NCI-H2171 treated with DMSO at 0.1 percent for 48 hours (cell line): ENCODE measurements around the gene TCEANC2.
"Not testable (repeated sequence)": the region's sequence is repeated elsewhere in the genome, so short reads cannot be mapped to it uniquely, and the experiment has no call there.

ENCODE experiments used
- DNase-seq: peaks from one replicate; lab custom pipeline; 2025; lab: John Stamatoyannopoulos, UW

The TCEANC2 gene

DNA sequence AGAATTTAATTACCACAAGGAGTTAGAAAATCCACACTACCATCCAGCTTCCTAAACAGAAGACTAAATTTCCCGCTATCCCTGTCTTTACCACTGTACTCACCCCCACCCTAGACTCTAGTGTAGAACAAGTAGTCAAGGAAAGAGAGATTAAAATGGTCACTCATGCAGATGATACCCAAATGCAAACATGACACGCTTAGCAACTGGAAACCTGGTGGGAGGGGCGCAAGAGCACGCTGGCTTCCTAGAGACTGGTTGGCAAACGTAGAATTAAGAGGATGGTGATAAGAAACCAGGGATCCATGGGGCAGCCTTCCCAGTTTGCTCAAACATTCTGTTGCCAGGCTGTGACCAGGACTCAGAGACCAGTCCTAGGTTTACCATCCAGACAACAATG lies 25.6 kb upstream of the TCEANC2 start:
- peak; percentile 59 for DNase-seq

DNA sequence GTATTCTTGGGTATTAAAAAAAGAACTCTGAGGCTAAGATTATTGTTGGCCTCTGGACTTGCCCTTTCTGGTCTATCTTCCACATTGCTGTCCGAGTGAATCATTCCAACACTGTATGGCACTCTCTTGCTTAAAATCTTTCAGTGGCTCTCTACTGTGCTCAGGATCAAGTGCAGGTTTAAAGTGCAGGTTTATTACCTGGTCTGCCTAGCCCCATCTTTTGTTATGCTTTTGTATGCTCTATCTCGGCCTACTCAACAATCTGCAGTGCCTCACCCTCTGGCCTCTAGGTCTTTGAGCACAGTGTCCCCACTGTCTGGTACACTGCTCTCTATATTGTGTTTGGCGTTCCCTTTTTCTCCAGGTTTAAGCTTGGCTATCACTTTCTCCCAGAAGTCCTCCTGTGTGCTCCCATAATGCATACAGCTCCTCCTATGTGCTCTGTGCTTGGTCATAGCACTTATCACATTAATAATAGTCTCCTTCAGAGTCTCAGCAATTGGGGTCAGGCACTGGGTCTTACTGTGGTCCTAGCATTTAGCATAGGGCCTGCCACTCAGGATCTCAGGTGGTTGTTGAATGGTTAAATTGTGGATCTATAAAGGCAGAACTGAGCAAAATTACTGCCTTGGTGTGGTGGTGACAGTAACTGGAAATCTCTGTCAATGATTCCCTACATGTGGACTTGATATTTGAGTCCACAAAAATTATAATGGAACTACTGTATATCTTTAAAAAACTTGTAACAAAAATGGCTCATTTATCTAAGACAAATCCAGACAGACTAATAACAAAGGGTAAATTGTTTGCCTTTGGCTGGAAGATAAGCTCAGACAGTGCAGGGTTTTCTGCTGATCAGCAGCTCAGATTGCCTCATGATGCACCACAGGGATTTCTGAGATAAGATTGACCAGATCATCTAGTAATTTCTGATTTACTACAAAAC lies 24.8 kb upstream of the TCEANC2 start:
- DNase-seq: no peak

DNA sequence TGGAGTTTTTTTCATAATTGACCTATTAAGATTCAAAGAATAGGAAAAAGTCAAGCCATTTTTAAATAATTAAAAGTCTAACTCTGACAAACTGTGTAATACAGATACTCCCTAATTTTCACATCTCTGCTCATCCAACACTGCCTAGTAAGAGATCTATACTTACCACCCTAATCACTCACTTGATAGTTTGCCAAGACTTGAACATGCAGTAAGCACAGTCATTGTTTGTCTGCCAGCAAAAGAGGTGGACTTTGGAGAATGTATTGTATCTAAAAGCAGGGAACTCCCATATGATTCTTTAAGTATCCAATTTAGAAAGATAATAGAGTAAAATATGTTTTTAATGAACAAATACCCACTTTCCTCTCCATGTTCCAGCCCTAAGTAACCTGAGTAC lies 15.9 kb upstream of the TCEANC2 start:
- no peak for DNase-seq

DNA sequence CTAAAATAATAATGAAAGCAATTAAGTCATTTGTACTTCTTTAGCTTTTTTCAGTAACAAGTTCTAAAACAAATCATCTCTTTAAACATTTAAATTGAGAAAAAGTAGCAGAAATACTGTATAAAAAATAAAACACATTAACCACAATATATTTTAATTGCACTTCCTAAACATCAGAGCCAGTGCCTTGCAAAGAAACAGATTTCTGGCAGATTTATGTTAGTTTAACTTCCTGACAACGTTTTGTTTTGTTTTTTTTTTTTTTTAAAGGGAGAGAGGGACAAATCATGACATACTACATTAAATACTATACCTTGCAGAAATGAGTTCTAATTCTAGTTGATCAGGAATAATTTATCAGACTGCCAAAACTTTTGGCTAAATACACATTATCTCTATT lies 11.6 kb upstream of the TCEANC2 start:
- no peak for DNase-seq

DNA sequence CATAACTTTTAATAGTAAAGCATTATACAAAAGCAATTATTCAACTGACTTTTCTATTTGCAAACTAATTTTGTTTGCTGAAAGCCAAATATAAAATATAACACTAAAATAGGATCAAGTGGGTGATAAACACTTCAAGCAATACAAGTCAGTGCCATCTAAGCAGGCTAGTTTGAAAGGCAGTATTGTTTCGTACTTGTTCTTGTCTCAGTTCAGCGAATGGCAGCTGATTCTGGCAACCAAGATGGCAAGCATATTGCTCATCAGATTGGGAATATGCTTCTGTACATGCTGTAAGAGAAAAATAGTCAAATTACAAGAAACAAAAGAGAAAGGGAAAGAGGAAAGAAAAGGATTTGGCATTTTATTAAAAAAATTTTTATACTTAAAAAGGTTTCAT lies 7.9 kb upstream of the TCEANC2 start:
- no peak for DNase-seq

DNA sequence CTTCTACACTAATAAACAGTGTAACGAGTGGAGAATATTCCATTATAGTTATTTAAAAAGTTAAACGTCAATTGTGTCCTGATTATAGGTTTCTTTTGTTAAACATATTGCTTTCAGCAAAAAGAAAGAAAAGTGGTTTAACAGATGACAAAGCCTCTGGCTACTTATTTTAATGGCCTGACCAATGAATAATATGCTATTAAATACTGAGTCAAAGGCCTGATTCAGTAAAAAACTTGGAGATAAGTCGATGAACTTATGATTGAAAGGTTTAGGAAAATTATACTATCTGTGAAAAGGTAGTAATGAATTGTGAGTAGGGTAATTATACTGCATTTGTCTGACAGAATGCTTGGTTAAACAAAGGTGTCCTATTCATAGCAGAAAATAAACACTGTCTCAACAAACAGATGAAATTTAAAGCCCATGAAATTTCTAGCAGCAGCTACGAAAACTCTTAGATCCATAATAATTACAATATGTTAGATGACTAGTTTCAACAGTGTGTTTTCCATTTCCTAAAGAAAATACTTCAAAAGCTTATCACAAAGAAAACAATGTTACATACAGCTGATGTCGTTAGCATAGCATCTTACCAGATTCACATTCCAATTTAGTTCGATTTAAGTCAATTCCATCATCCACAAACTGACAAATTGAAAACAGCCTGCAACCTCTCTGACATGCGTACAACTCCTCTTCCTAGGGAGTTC lies 6.6 kb upstream of the TCEANC2 start:
- DNase-seq: no peak

DNA sequence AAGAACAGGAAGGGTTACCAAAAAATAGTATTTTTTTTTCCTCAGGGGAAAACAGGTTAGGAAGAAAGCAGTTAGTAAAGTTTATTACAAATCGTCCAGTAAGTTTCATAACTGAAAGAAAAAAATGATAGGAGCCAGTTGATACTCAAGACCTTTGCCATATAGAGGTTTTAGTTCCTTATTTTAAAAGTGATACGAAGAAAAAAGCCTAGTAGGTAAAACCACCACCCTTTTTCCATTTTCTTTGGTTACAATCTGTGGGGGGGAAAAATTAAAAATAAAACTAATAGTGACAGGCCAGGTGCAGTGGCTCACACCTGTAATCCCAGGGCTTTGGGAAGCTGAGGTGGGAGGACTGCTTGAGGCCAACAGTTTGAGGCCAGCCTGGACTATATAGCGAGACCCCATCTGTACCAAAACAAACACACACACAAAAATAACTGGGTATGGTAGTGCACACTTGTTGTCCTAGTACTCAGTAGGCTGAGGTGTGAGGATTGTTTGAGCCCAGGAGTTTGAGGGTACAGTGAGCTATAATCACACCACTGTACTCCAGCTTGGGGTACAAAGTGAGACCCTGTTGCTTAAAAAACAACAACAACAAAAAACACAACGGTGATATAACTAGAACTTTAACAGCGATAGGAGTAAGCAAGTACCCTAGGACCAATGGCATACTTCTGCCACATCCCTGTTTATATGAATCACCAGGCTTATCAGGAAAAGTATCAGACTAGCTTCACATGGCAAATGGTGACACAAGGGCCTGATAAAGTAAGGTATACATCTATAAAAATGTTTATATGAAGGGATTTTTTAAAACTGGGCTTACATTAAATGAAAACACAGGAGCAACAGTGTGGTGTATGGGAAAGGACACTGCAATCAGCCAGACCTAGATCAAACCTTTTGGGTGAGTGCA lies 5.8 kb upstream of the TCEANC2 start:
- no peak for DNase-seq

DNA sequence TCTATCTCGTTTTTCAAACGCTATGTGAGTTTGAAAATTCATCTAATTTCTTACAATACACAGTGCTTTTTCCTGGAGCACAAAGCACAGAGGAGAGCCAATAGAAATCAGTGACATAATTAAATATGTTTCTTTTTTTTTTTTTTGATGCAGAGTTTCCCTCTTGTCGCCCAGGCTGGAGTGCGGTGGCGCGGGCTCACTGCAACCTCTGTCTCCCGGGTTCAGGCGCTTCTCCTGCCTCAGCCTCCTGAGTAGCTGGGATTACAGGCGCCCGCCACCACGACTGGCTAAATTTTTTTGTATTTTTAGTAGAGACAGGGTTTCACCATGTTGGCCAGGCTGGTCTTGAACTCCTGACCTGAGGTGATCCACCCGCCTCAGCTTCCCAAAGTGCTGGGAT lies 3.0 kb upstream of the TCEANC2 start:
- DNase-seq: not testable (repeated sequence)

DNA sequence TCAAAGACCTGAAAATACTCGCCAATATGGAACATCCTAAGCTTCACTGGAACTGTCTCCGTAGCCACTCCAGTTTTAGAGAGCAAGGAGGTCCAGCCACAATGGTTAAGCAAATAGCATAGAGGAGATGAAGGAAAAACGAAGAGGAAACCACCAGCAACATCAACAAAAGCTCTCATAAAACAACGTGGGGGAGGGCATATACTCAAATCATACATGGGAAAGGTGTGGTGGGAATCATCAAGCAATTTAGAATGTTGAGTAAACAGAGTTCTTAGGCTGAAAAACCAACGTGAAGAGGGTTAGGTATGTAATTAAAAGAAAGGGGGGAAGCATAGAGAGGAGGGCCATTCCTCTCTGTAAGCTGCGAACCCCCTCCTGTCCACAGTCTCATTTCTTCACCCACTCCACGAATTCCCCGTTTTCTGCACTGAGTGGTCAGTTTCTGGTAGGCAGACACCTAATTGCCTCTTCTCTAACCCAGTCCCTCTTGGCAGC lies 1.4 kb upstream of the TCEANC2 start:
- no peak for DNase-seq

DNA sequence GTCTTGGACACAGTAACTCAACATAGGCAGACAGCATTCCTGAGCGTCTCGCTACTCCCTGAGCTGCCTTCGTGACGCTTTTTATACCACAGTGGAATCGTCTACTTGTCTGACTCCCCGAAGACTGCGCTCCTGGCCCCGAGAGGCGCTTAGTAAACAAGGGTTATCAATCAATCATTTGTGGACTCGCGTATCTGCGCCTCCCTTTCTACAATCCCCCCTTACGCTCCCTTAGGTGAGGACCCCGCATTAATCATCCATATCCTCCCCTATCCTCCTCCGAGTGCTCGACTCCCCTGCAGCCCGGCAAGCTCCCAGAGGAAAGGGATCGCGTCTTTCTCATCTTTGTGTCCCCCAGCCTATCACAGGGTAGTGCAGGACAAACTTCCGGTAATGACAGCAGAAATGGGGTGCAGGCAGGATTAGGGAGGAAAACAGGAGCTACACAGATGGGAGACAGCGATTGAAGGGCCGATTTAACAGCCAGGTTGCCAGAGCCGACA lies 926 bp upstream of the TCEANC2 start:
- DNase-seq: peak; percentile 77

DNA sequence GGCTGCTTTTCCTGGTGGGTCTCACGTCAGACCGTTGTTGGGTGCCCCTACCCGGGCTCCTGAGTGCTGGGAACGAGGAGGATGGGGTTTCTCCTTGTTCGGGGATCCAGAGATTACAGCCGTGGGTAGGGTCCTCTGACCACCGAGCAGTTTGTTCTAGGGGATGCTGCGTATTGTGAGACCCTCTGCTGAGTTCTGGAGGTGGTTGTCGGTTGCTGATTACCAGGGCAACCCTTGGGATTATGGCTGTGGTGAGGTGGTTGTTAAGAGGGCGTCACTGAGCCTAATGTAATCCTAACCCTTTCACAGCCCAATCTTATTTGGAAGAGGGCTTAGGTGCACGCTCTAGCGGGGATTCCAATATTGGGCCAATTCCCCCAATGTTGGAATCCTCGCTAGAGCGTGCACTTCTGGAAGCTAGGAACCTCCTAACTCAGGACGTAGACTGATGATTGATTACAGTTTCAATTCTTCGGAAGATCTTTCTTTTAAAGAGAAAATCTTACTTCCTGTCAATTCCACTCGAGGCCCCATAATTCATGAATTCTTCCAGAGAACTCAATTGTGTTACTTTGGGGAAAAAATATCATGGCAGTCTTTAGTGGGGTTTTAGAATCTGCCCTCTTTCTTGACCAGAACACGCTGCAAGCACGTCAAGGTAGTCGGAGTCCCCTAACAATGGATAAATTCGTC lies 483 bp downstream of the TCEANC2 start:
- DNase-seq: peak; percentile 55

DNA sequence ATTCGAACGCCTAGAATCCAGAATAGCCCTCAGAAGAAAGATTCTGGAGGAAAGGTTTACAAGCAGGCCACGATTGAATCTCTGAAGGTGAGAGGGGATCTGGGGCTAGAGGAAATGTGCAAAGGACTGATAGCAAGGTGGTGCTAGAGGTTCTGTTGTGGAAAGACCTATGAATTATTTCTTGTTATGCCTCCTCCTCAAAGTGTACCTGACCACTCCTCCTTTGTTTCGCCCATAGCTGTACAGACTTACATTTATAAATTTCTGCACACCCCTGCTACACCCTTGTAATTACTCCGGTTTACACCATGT lies 986 bp downstream of the TCEANC2 start:
- DNase-seq: peak; percentile 11

DNA sequence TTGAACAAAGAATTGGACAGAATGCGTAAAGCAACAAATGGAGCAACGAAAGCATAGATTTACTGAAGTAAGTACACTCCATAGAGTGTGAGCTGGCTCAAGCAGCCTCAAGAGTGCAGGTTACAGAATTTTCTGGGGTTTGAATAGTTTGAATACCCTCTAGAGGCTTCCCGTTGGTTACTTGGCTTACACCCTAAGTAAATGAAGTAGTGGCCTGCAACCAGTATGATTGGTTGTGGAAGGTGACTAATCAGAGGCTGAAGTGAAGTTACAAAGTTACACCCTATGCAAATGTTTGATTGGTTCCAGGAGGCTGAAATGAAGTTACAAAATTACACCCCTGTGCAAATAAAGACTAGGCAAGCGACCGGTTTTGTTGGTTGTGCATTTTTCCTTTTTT lies 10.9 kb downstream of the TCEANC2 start:
- DNase-seq: no peak

DNA sequence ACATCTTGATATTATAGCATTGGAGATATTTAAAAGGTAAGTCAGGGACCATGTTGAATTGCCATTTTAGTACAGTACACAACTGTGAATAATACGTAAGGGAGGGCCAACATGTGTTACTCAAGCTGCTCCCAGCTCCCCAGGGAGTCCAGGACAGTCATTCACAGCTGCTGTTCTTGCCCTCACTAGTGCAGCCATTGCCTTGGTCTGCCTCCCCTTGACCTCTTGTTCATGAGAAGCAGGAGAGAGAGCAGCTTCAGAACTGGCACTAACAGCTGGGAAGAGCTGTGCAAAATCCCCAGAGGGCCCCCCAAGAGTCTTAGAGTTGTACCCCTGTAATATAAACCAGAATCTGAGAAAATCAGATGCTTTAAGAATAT lies 16.4 kb downstream of the TCEANC2 start:
- peak; percentile 99 for DNase-seq

DNA sequence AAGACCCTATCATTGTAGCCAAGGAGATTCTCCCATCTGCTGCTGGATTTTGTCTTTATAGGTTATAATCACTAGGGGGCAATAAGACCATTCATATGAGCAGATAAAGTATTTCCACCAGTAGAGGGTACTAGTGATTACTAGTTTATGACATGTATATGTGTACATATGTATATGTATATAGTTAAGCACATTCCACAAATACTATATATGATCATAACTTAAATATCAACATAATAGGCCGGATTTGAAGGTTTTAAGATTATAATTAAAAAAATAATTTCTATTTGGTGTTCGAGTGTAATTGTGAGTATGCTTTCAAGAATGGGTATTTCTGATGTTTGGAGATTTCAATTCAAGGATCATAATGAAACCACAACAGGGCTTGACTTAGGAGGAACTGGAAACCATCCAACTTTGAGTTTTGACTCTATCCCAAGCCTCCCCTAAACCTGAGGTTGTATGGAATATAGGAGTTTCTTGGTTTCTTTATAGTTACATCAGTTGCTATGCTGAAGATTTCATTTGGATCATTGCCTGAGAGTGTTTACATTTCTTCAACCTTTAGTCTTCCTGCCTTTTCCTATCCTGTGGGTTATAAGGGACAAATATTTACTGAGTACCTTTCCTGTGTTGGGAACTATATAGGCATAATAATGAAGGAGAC lies 16.9 kb downstream of the TCEANC2 start:
- peak; percentile 99 for DNase-seq

DNA sequence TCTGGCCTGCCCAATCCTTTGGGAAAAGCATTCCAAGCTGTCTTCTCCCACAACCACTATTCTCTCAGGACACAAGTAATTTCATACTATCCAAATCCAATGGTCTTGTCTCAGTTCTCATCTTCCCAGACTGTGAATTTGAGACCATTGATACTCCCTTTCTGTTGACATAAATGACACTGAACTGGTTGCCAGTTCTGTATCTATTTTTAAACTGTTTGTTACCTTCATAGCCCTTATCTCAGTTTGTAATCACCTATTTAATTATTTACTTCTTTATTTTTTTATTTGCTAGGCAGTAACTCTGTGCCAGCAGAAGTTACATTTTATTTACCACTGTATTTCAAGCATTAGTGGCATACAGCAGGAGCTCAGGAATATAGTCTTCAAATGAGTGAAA lies 24.0 kb downstream of the TCEANC2 start:
- DNase-seq: no peak

DNA sequence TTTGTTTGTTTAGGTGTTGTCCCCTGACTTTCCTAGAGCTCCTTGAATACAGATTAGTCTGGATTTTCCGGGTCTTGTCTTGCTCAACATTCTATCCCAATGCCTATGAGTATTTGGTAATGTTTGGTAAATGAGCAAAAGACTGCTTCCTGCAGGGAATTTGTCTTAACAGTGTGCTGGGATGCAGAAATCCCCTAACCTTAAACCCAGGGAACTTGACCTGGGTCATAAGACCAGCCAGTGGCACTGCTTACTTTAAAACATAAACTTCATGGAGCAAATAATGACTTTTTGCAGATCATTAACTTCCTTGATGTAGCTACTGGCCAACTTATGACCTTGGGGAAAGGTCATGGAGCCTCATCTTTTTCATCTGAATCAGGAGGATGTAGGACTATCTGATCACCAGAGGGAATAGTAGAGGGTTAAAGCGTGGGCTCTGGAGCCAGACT lies 27.2 kb downstream of the TCEANC2 start:
- DNase-seq: no peak

DNA sequence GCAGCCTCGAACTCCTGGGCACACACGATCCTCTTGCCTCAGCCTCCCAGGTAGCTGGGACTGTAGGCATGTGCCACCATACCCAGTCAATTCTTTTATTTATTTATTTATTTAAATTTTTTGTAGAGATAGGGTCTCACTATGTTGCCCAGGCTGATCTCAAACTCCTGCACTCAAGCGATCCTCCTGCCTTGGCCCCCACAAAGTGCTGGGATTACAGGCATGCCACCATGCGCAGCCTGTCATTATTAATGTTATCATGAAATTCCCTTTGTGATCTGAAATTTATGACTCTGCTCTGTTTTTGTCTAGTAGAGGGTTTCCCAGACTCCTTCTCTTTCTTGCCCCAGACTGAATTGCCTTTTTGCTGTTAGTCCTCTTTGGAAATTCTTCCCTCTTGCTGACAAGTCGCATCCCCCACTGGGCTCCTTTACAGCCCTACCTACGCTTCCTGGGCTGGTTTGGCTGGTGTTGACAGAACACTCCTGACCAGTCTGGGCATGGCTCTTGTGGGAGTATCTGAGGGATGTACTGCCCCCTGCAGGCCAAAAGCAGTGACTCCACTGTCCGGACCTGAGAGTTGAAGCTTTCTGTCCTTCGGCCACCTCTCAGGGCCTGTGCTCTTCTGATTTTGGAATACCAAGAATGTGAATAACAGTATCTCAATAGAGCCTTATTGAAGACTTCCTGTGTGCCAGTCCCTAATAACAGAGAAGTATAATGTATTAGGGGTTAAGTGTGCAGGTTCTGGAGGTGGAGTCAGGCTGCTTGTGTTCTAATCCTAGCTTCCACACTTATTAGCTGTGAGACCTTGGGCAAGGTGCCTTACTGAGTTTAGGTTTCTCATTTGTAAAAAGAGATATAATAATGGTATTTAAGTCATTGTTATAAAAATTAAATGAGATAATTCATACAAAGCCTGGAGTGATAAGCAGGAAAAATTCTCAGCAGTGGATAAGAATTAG lies 28.2 kb downstream of the TCEANC2 start:
- DNase-seq: no peak

DNA sequence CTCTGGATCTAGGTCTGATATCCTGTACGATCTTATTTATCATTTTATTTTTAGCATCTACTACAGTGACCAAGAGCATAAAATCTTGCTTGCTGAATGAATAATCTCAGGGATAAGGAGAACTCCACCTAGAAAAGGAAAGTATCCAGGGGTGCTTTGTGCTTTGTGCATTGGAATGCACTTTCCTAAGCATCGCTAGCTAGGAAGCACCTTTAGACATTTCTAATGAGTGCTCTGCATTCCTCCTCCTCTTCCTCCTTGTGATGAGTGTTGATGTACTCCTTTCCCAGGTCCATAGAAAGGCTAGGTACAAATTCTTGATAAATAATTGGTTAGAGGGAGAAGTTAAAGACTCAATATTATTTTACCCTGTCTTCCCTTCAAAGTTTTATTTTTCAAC lies 31.4 kb downstream of the TCEANC2 start:
- no peak for DNase-seq

DNA sequence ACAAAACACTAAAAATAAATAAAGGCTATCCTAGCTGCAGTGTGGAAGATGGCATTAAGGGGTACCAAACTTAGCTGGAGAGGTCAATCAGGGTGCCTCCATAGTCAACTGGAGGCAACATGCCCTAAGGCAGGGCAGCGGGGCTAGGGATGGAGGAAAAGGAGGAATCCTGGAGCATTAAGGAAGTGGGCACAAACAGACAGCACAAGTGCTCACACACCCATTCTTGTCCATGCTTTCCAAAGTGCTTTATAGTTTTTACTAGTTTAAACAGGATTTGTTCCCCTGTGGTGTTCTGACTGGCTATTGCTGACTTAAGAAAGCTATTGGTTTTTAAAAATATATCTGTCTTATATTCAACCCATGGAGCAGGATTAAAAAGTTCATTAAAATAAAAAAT lies 33.3 kb downstream of the TCEANC2 start:
- no peak for DNase-seq
